22Rv1 (cell line): ENCODE data around the gene ATP13A1.

Experiments used
- CTCF ChIP-seq: fragments of 450-650 bp; IDR thresholded peaks from 2 replicates; pipeline ENCODE4 v1.5.1; 2017; ENCODE audit warnings: mild to moderate bottlenecking
- ZFX ChIP-seq: fragments of 450-650 bp; IDR thresholded peaks from 2 replicates; pipeline ENCODE4 v1.6.1; 2017; ENCODE audit warnings: antibody characterized with exemption, borderline replicate concordance

DNA sequence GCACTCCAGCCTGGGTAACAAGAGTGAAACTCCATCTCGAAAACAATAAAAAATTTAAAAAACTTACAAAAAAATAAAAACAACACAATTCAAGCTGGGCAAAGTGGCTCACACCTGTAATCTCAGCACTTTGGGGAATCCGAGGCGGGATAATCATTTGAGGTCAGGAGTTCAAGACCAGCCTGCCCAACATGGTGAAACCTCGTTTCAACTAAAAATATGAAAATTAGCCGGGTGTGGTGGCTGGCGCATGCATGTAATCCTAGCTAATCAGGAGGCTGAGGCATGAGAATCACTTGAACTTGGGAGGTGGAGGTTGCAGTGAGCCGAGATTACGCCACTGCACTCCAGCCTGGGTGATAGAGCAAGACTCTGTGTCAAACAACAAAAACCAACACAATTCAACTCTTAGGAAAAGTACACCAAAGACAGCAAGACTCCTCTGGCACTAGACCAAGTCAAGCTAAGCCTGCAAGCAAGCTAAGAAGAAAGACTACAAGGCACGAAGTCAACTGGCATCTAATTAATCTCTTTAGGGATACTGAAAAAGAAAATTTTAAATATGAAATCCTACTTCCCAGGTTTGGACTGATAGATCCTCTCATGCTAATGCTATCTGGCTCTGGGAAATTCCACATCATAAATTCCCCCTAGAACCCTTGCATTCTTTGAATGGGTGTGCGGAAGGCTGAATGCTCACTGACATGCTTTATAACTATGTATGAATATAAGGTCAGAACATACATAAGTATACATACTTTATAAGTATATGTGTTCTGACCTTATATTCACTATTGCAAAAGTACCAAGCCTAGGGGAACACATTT, 52.9 kb downstream of the ATP13A1 start:
- TF ChIP-seq ZFX, result no peak
- TF ChIP-seq CTCF, result no peak
